HCT116 (cell line): ENCODE data around the gene PDGFA.

ENCODE experiments used
- EZH2 ChIP-seq: fragments of 200-600 bp; sonication (generic); IDR thresholded peaks from 2 replicates; pipeline ENCODE4 v1.6.1; 2017; ENCODE audit warnings: antibody characterized with exemption, mixed run types
- EZH2phosphoT487 ChIP-seq: fragments of 200-600 bp; IDR thresholded peaks from 2 replicates; pipeline ENCODE4 v1.6.1; 2018; ENCODE audit warnings: antibody characterized with exemption, borderline replicate concordance
- POLR2A ChIP-seq: IDR thresholded peaks from 2 replicates; pipeline ENCODE4 v1.7.0; 2011; ENCODE audit warnings: borderline replicate concordance; ENCODE audit not compliant: insufficient read depth, insufficient read length; ENCODE audit errors: extremely low read depth
- TF ChIP-seq, protein P1 (sequence below): IDR thresholded peaks from 2 replicates; pipeline ENCODE4 v1.6.1; 2012; ENCODE audit warnings: low read depth
- TF ChIP-seq, protein P2 (sequence below), 3 experiments: fragments of 200-600 bp in 1 of 3; sonication (generic) in 1 of 3; IDR thresholded peaks in 2 of 3; conservative IDR thresholded peaks in 1 of 3; 2 replicates each; pipeline ENCODE4 v1.5.1; 2012 to 2017; ENCODE audit warnings: low read depth in 2 of 3, low read length in 2 of 3, antibody characterized with exemption in 1 of 3, borderline replicate concordance in 1 of 3, control low read depth in 1 of 3, mild to moderate bottlenecking in 1 of 3, mixed read lengths in 1 of 3, mixed run types in 1 of 3, moderate library complexity in 1 of 3; ENCODE audit not compliant: insufficient read depth in 1 of 3

DNA sequence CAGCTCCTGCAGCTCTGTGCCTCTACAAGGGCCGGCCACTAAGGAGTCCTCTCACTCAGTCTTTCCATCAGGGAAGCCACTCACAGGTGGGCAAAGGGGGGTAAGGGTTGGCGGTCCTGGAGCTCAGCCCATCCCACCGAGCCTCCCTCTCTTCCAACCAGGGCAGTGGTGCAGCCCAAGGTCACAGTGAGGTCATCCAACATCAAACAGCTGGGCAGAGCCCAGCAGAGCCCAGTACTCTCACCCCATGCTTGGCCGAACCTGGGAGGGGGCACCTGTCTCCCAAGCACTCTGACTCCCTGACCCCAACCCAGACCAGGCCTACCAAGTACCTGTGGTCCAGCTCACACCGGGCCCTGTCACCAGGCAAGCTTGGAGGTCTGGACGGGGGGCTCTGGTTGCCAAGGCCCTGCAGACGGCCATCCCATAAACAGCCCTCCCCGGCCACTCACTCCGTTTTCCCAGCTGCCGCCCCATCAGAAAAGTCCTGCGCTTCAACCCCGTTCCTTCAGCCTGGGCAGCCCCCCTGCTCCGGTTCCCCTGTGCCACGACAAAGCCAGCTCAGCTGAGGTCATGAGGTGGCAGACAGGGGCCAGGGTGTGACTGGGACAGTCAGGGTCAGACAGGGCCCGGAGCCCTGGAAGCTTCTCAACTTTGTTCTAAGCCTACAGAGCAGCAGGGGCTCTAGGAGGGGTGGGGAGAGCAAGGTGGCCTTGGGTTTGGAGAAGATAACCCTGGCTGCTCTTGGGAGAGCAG is 27.5 kb downstream of the PDGFA start:
- TF ChIP-seq, protein P1, sequence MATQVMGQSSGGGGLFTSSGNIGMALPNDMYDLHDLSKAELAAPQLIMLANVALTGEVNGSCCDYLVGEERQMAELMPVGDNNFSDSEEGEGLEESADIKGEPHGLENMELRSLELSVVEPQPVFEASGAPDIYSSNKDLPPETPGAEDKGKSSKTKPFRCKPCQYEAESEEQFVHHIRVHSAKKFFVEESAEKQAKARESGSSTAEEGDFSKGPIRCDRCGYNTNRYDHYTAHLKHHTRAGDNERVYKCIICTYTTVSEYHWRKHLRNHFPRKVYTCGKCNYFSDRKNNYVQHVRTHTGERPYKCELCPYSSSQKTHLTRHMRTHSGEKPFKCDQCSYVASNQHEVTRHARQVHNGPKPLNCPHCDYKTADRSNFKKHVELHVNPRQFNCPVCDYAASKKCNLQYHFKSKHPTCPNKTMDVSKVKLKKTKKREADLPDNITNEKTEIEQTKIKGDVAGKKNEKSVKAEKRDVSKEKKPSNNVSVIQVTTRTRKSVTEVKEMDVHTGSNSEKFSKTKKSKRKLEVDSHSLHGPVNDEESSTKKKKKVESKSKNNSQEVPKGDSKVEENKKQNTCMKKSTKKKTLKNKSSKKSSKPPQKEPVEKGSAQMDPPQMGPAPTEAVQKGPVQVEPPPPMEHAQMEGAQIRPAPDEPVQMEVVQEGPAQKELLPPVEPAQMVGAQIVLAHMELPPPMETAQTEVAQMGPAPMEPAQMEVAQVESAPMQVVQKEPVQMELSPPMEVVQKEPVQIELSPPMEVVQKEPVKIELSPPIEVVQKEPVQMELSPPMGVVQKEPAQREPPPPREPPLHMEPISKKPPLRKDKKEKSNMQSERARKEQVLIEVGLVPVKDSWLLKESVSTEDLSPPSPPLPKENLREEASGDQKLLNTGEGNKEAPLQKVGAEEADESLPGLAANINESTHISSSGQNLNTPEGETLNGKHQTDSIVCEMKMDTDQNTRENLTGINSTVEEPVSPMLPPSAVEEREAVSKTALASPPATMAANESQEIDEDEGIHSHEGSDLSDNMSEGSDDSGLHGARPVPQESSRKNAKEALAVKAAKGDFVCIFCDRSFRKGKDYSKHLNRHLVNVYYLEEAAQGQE = no peak
- TF ChIP-seq, protein P2, sequence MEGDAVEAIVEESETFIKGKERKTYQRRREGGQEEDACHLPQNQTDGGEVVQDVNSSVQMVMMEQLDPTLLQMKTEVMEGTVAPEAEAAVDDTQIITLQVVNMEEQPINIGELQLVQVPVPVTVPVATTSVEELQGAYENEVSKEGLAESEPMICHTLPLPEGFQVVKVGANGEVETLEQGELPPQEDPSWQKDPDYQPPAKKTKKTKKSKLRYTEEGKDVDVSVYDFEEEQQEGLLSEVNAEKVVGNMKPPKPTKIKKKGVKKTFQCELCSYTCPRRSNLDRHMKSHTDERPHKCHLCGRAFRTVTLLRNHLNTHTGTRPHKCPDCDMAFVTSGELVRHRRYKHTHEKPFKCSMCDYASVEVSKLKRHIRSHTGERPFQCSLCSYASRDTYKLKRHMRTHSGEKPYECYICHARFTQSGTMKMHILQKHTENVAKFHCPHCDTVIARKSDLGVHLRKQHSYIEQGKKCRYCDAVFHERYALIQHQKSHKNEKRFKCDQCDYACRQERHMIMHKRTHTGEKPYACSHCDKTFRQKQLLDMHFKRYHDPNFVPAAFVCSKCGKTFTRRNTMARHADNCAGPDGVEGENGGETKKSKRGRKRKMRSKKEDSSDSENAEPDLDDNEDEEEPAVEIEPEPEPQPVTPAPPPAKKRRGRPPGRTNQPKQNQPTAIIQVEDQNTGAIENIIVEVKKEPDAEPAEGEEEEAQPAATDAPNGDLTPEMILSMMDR (IDR thresholded peaks at IDR 0.05 in 2 of 3, conservative IDR thresholded peaks at IDR 0.05 in 1 of 3; ENCODE audit: borderline replicate concordance in 1 of 3, insufficient read depth in 1 of 3, low read depth in 2 of 3, low read length in 2 of 3) = no peak
- TF ChIP-seq EZH2 = no peak
- no peak for TF ChIP-seq EZH2phosphoT487
- no peak for TF ChIP-seq POLR2A
